ENCODE results near the gene USH2A.
"Not testable (repeated sequence)": the region's sequence is repeated elsewhere in the genome, so short reads cannot be mapped to it uniquely, and the experiment has no call there.

The USH2A gene

GRCh38 chr1:216186816-216187215 is 236.4 kb downstream of the USH2A start:
- no peak for FAIRE-seq

DNA sequence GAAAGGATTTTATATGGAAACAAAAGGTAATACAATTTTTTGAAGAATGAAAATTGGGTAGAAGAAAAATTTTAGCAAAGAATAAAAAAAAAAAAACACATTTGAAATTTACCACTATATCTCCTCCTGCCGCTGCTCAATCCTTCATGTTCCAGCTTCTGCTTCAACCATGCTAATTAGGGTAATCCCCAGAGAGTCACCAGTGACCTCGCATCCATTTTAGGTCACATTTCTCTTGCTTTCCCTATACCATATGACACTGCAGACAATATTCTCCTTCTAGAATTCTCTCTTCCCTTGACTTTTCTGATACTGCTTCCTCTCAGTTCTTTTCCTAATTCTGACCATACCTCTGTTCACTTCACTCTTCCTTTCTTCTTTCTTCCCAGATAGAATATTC is 237.1 kb downstream of the USH2A start:
- no peak for FAIRE-seq

DNA sequence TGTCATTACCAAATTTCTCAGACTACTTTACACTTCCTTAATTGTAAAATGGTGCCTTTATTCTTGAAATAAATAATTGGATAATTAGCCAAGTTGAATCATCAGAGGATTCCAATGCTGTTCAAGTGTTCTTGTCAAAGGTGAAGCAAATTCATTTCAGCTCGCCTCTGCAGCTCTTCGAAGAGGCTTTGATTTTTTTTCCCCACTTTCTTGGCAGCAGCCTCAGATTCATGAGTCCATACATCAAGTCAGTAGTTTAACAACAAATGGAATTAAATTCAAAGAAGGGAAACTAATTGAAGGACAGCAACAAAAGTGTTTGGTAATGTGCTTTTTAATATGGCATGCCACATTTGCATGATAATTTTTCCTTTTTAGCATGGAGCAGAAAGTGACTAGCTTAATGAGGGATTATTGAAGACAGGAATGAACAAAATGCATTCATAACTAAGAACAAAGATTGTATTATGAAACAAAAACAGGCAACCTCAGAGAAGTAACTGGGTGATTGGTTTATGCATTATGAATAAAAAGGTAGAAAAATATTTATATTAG is 239.0 kb downstream of the USH2A start:
- no peak for FAIRE-seq

DNA sequence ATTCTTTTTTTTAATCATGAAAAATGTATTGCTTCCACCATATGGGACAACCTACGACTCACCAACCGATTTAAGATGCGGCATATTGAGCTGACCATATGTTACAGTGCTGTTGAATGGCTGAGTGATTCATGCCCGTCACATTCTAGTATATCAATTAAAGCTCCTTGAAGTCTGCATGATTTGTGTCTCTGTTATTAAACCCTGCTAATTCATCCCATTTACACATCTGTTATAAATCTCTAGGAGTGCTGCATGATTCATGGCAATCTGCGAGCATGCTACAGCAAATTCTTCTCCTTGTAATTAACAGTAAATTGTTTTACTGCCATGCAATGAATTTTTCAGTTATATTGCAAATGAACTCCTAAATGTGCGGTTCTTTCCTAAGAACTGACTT is 239.8 kb downstream of the USH2A start:
- no peak for FAIRE-seq

GRCh38 chr1:216183007-216183406 is 240.2 kb downstream of the USH2A start:
- no peak for FAIRE-seq

GRCh38 chr1:216181590-216181989 is 241.7 kb downstream of the USH2A start:
- no peak for FAIRE-seq

- no peak for FAIRE-seq
Measured at GRCh38 chr1:216178281-216178680, 245.0 kb downstream of the USH2A start.

- no peak for FAIRE-seq
Measured at GRCh38 chr1:216176970-216177369, 246.3 kb downstream of the USH2A start.

DNA sequence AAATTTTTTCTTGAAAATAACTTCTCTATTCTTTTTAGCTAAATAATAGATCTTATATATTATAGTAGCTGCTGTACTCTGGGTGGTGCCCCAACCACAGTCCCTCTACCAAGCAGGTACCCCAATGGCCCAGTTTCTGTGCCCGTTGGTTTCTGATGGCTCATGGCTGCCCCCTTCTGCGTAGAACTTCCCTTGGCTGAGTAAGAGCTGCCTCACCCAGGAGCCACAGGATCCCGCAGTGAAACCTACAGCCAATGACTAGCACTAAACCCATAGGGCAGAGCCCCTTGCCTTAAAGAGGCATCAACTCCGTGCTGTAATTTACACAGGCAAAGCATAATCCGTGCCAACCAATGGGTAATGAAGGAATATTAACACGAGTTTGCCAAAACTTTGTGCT is 247.5 kb downstream of the USH2A start:
- no peak for FAIRE-seq

GRCh38 chr1:216173376-216173995 is 249.8 kb downstream of the USH2A start:
- FAIRE-seq = no peak

DNA sequence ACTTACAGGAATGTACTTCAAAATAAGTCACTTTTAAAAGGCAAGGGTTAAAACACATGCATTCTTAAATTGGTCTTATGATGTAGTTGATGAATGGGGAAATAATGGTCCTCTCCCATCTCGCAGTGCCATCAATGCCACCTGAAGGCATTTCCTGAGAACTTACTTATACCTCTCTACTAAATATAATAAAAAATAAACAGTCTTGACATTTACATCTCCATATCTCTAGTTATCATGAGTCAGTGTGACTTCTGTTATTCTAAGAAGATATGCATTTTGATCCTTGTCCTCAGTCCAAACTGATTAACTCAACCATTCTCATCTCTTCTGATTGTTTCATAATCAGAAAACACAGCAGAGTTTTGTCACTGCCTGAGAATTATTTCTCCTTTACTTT is 253.9 kb downstream of the USH2A start:
- no peak for FAIRE-seq

GRCh38 chr1:216168546-216168945 is 254.7 kb downstream of the USH2A start:
- no peak for FAIRE-seq

DNA sequence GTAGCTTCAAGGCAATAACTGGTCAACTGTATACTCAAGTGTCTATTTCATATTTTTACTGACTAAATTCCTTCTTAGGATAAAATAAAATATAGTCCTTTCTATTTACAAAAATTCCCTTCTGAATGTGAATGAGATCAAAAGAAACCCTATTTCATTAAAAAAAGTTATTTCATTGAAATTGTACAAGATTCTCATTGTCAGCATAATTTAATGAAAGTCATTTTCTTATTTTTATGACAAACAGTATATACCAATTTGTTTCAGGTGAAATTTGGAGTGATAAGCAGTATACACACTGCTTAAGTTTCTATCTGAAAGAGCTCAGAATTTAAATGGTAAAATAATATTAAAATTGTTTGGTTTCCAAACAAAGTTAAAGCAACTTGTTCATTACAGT is 269.2 kb downstream of the USH2A start:
- no peak for FAIRE-seq

DNA sequence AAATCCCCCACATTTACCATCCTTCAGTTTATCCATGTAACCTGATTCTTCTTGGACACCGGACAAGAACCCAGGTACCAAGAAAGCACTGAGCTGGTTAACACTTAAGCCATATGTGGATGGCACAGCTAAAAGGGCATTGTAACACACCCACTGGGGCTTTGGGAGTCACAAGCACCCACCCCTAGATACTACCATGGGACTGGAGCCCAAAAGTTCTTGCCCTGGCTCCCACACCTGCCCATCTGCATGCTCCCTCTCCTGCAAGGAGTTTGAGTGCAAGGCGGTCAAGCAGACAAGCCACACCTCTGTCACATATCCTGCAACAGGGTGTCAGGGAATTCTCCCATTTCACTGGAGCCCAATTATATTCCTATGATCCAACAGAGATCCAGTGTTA is 270.1 kb downstream of the USH2A start:
- no peak for FAIRE-seq

- FAIRE-seq = not testable (repeated sequence)
Measured at GRCh38 chr1:216145451-216146018, 277.7 kb downstream of the USH2A start.

- FAIRE-seq = no peak
Measured at GRCh38 chr1:216144661-216145450, 278.4 kb downstream of the USH2A start.

DNA sequence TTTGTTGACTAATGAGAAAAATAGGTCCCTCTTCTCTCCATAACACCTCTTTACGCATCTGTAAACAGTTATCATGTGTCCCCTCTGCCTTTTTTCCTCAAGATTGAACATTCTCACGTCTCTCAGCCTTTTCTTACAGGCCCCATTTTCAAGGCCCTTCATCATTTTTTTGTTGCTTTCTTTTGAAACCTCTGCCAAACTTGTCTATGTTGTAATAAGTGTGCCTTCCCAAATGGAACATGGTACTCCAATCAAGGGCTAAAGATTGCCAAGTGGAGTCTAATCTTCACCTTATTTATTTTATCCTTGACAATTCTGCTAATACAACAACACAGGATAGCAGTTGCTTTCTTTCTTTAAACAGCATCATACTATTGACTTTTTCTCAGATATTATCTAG is 280.3 kb downstream of the USH2A start:
- FAIRE-seq = no peak

DNA sequence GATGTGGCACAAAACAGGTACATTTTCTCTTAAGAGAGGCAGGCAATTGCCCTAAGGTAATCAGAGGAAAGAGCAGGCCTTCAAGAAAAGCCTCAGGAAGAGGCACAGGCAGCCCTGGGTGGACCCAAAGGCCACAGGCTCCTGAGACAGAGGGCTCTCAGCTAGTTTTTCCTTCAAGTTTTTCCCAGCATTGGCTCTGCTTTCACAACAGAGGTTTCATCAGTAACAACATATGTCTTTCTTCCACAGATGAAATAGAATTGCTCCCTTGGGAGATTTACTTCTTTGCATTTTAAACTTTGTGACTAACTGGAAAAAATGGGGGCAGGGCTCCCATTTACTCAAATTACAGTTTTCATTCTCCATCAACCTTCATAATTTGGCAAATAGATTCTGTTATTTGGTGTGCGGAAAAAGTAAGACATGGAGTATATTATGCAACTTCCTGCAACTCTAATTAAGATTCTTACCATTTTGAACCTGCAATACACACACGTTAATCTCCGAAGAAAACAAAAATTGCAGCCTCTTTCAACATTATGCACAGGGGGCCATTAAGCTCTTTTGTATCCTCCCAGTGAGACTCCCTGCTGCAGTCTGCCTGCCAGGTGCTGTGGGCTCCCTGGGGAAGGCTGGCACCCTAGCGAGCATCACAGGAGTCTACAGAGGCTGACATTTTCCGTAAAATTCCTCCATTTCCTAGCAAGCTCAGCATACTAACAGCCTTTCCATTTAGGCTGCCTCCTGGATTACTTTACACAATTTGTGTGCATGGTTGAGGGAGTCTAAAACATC is 282.3 kb downstream of the USH2A start:
- FAIRE-seq = no peak

GRCh38 chr1:216124192-216124781 is 299.0 kb downstream of the USH2A start:
- FAIRE-seq = no peak

DNA sequence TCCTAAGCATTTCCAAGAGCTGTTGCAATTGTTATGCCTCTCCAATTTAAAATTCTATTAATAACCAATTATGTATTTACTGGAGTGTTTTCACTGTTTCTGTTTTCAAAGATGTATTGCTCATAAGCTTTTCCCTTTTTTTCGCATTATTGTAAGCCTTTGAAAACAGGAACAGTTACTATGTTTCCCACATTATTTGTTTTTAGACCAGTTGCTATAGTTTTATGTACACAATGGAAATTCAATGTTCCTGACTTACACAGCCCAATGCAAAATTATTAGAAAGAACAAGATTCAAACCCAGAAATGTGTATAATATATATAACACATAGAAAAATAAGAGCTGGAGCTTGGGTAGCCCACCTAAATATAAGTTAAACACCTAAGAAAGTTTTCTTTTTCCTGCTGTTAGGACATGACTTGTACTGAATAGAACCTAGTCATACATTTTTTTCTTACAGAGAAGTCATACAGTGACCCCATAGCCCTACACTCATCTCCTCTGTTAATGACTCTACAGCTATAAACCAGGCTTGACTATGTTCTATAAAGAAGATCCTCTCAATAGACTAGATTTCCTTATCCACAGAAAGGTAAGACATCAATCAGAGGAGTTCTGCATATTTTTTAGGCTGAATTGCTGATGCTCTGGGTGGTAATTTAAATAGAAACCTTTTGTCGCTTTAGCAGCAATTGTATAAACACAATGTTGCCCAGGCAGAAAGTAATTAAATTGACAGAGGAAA is 299.6 kb downstream of the USH2A start:
- no peak for FAIRE-seq

- no peak for FAIRE-seq
Measured at GRCh38 chr1:216119600-216119999, 303.6 kb downstream of the USH2A start.

GRCh38 chr1:216114180-216114579 is 309.1 kb downstream of the USH2A start:
- no peak for FAIRE-seq
